HTR-8/SVneo (cell line): ENCODE data around the gene SLC4A5.
"Not testable (repeated sequence)": the region's sequence is repeated elsewhere in the genome, so short reads cannot be mapped to it uniquely, and the experiment has no call there.

Experiments
- DNase-seq: peaks from one replicate; pipeline ENCODE4 v3.0.0; 2011; ENCODE audit warnings: low spot score, mixed read lengths; ENCODE audit not compliant: insufficient read length
- FAIRE-seq: peaks from 2 replicates; lab custom pipeline; 2011; peaks lifted over from hg19 to GRCh38; lab: Jason Lieb, UNC

Gene SLC4A5

GRCh38 chr2:74215771-74216170 is 127.4 kb downstream of the SLC4A5 start:
- not testable (repeated sequence) for FAIRE-seq, DNase-seq

- FAIRE-seq (no peak), DNase-seq (no peak)
Measured at GRCh38 chr2:74212702-74213410, 130.4 kb downstream of the SLC4A5 start.

- no peak for FAIRE-seq
Measured at GRCh38 chr2:74206180-74206688, 137.0 kb downstream of the SLC4A5 start.

GRCh38 chr2:74205596-74205995 is 137.6 kb downstream of the SLC4A5 start:
- no peak for DNase-seq
- FAIRE-seq: no peak

More at GRCh38 chr2:74206180-74206688, 137.0 kb downstream of the SLC4A5 start:
- peak; percentile 64 for DNase-seq

- FAIRE-seq: no peak
Measured at GRCh38 chr2:74205113-74205512, 138.1 kb downstream of the SLC4A5 start.

GRCh38 chr2:74204436-74204835 is 138.8 kb downstream of the SLC4A5 start:
- no peak for FAIRE-seq
- no peak for DNase-seq

More at GRCh38 chr2:74205113-74205512, 138.1 kb downstream of the SLC4A5 start:
- no peak for DNase-seq

- DNase-seq (no peak), FAIRE-seq (no peak)
Measured at GRCh38 chr2:74201596-74201995, 141.6 kb downstream of the SLC4A5 start.

GRCh38 chr2:74201196-74201595 is 142.0 kb downstream of the SLC4A5 start:
- FAIRE-seq (no peak), DNase-seq (no peak)

- no peak for FAIRE-seq
- no peak for DNase-seq
Measured at GRCh38 chr2:74199871-74200305, 143.3 kb downstream of the SLC4A5 start.

- DNase-seq: peak; percentile 84
- no peak for FAIRE-seq
Measured at GRCh38 chr2:74199275-74199701, 143.9 kb downstream of the SLC4A5 start.

- DNase-seq: peak; percentile 99
- peak; percentile 88 for FAIRE-seq
Measured at GRCh38 chr2:74198461-74199274, 144.5 kb downstream of the SLC4A5 start, which contains the start of gene MTHFD2. TSS of gene MTHFD2 (plus strand) at chr2:74198615. CDS start at chr2:74198642, 27 bp downstream.

- no peak for DNase-seq
Measured at GRCh38 chr2:74198023-74198460, 145.2 kb downstream of the SLC4A5 start.

GRCh38 chr2:74197049-74197448 is 146.2 kb downstream of the SLC4A5 start:
- DNase-seq (no peak), FAIRE-seq (no peak)

More at GRCh38 chr2:74198023-74198460, 145.2 kb downstream of the SLC4A5 start:
- no peak for FAIRE-seq

- FAIRE-seq (no peak), DNase-seq (no peak)
Measured at GRCh38 chr2:74194799-74195198, 148.4 kb downstream of the SLC4A5 start.

GRCh38 chr2:74191596-74192380 is 151.4 kb downstream of the SLC4A5 start:
- DNase-seq (no peak), FAIRE-seq (no peak)

GRCh38 chr2:74188696-74189095 is 154.5 kb downstream of the SLC4A5 start:
- DNase-seq (no peak), FAIRE-seq (no peak)

GRCh38 chr2:74188018-74188601 is 155.1 kb downstream of the SLC4A5 start:
- FAIRE-seq (peak; percentile 95), DNase-seq (peak; percentile 85)

GRCh38 chr2:74186706-74187105 is 156.5 kb downstream of the SLC4A5 start:
- not testable (repeated sequence) for FAIRE-seq, DNase-seq

GRCh38 chr2:74186038-74186437 is 157.2 kb downstream of the SLC4A5 start:
- FAIRE-seq (no peak), DNase-seq (no peak)

- FAIRE-seq (no peak), DNase-seq (no peak)
Measured at GRCh38 chr2:74183878-74184277, 159.3 kb downstream of the SLC4A5 start.
